Spleen (tissue), 11 donors: ENCODE measurements around the gene MAMDC2. TPM values are rescaled to one million over a fixed set of nuclear protein-coding genes. Genes with fewer than 3 reads are reported as not detected.

ENCODE experiments used
- DNase-seq: peaks from one replicate; pipeline ENCODE4 v3.0.0-alpha.2; 2020
- H3K27ac ChIP-seq, 8 donors: fragments of 200-600 bp; sonication (generic) in 7 of 8; 1 replicate in 4 of 8; 2 replicates in 4 of 8; pipeline versions ENCODE4 v1.5.0 to v1.8.0; 2016 to 2021; ENCODE audit warnings: inconsistent platforms in 4 of 8, mild to moderate bottlenecking in 4 of 8, moderate library complexity in 1 of 8
- H3K27me3 ChIP-seq, 7 donors: fragments of 200-600 bp; sonication (generic) in 6 of 7; replicated peaks in 1 of 7; 1 replicate in 4 of 7; 2 replicates in 3 of 7; pipeline versions ENCODE4 v1.5.0 to v1.8.0; 2016 to 2021; ENCODE audit warnings: inconsistent platforms in 3 of 7, mild to moderate bottlenecking in 1 of 7
- H3K36me3 ChIP-seq, 6 donors: fragments of 200-600 bp; sonication (generic) in 5 of 6; 1 replicate in 4 of 6; 2 replicates in 2 of 6; pipeline versions ENCODE4 v1.5.0 to v1.8.0; 2016 to 2021; ENCODE audit warnings: inconsistent platforms in 2 of 6
- H3K4me1 ChIP-seq, 6 donors: fragments of 200-600 bp; sonication (generic) in 5 of 6; 1 replicate in 3 of 6; 2 replicates in 3 of 6; pipeline versions ENCODE4 v1.5.0 to v1.8.0; 2016 to 2021; ENCODE audit warnings: inconsistent platforms in 3 of 6
- H3K4me3 ChIP-seq, 8 donors: fragments of 200-600 bp; sonication (generic) in 7 of 8; 1 replicate in 4 of 8; 2 replicates in 4 of 8; pipeline versions ENCODE4 v1.5.0 to v1.8.0; 2016 to 2021; ENCODE audit warnings: inconsistent platforms in 4 of 8, mild to moderate bottlenecking in 4 of 8, moderate library complexity in 2 of 8
- H3K9me3 ChIP-seq, 8 donors: fragments of 200-600 bp; sonication (generic) in 7 of 8; 1 replicate in 4 of 8; 2 replicates in 4 of 8; pipeline versions ENCODE4 v1.5.0 to v1.8.0; 2016 to 2021; ENCODE audit warnings: inconsistent platforms in 4 of 8
- CTCF ChIP-seq, 11 experiments: fragments of 200-600 bp in 7 of 11; fragments of 450-650 bp in 4 of 11; sonication (generic) in 4 of 11; IDR thresholded peaks in 8 of 11; conservative IDR thresholded peaks in 3 of 11; 1 replicate in 7 of 11; 2 replicates in 4 of 11; pipeline versions ENCODE4 v1.4.0 to v1.8.0; 2016 to 2021; ENCODE audit warnings: antibody characterized with exemption in 11 of 11, inconsistent platforms in 4 of 11, mild to moderate bottlenecking in 1 of 11
- POLR2A ChIP-seq, 3 donors: fragments of 450-650 bp; IDR thresholded peaks; one replicate each; pipeline ENCODE4 v1.5.1; 2017; ENCODE audit warnings: antibody characterized with exemption in 3 of 3, mild to moderate bottlenecking in 1 of 3
- POLR2AphosphoS5 ChIP-seq, 3 donors: sonication (generic); formaldehyde crosslinking; IDR thresholded peaks; one replicate each; pipeline ENCODE4 v1.5.1; 2017; ENCODE audit warnings: antibody characterized with exemption in 3 of 3
- WGBS, 5 donors: extraction: QIAGEN DNeasy Blood & Tissue Kit in 3 of 5; methylation state at CpG; one replicate each; pipeline versions ENCODE4 v1.1.5 to v1.1.7; 2013 to 2018; 5-methylcytosine and 5-hydroxymethylcytosine counted together
- intact Hi-C: fragments of 100-400 bp; cut with DNase I; formaldehyde crosslinking; loops from one replicate; pipeline ENCODE4 v1.15.0; 2023; ENCODE audit warnings: low total_unique reads
- polyA plus RNA-seq, 3 donors: library from polyadenylated mRNA; stranded (reverse); fragments of 200-250 nt; gene quantifications; one replicate each; pipeline ENCODE4 v1.2.1, GENCODE V29; 2013
- total RNA-seq, 7 donors: library from RNA; depleted of rRNA in 3 of 7; stranded (reverse); fragments of >200 nt in 3 of 7; fragmentation: NEBNext Ultra II Directional in 4 of 7; extraction: Animal tissue kit (Norgen Biotek cat#: 25700) in 4 of 7; gene quantifications; one replicate each; pipeline versions ENCODE4 v1.1.0 to v1.2.1, GENCODE V29; 2016 to 2021
- donor health status: healthy with polysubstance abuse.
- donor health status: DM: no; HTN: no; CAD: no; lungs with moderate emphysema.
- donor health status: DM: no; HTN: no; CAD: no.
- donor health status: Bipolar disorder and iron deficiency.
- donor health status: healthy.
- donor health status: DM: no; HTN: no; CAD: no.
- donor health status: DM: yes; HTN: yes; CAD: no.

The MAMDC2 gene
- total and polyA plus RNA-seq, 10 donors, result 1.5 to 65.5 (median 14.5) TPM

- intact Hi-C loops, result no loop called here
- 45 to 65% (median 54%) methylated on average over 2 of the region's 2 CpGs for WGBS, 5 donors
- DNase-seq, result no peak
- peaks cover 0 to 4% (median 0%) of the 10 kb centered on the region in 7 donors for H3K27me3 ChIP-seq
- H3K27ac ChIP-seq, result no peak overlapping the region
- H3K4me1 ChIP-seq, result no peaks in the 10 kb centered on the region
- no peak overlapping the region for H3K4me3 ChIP-seq
- no peak for TF ChIP-seq POLR2A (IDR thresholded peaks at IDR 0.05)
- no peak for TF ChIP-seq CTCF (IDR thresholded peaks at IDR 0.05 in 8 of 11, conservative IDR thresholded peaks at IDR 0.05 in 3 of 11)
- no peak for TF ChIP-seq POLR2AphosphoS5 (IDR thresholded peaks at IDR 0.05)
- H3K9me3 ChIP-seq, result no peaks in the 10 kb centered on the region
- no peaks in the 10 kb centered on the region for H3K36me3 ChIP-seq
Measured at GRCh38 chr9:70013598-70014196, 30.0 kb upstream of the MAMDC2 start.

- Histone ChIP-seq H3K27ac (no peak overlapping the region), H3K4me3 (no peak overlapping the region), H3K4me1 (no peaks in the 10 kb centered on the region), H3K27me3 (peaks cover 0 to 4% (median 0%) of the 10 kb centered on the region in 7 donors), H3K36me3 (no peaks in the 10 kb centered on the region), H3K9me3 (no peaks in the 10 kb centered on the region)
- intact Hi-C loops, result no loop called here
- TF ChIP-seq CTCF (IDR thresholded peaks at IDR 0.05 in 8 of 11, conservative IDR thresholded peaks at IDR 0.05 in 3 of 11) (no peak), POLR2AphosphoS5 (IDR thresholded peaks at IDR 0.05) (no peak), POLR2A (IDR thresholded peaks at IDR 0.05) (no peak)
- no peak for DNase-seq
- 77 to 89% (median 84%) methylated on average over 1 of the region's 1 CpG for WGBS, 5 donors
Measured at GRCh38 chr9:70015099-70015498, 28.5 kb upstream of the MAMDC2 start.

GRCh38 chr9:70020217-70020616 is 23.4 kb upstream of the MAMDC2 start:
- Histone ChIP-seq H3K36me3 (no peaks in the 10 kb centered on the region), H3K27me3 (peaks cover 0 to 4% (median 0%) of the 10 kb centered on the region in 7 donors), H3K4me3 (no peak overlapping the region), H3K9me3 (peaks cover 0 to 4% (median 0%) of the 10 kb centered on the region in 8 donors), H3K27ac (no peak overlapping the region), H3K4me1 (no peaks in the 10 kb centered on the region)
- no peak for DNase-seq
- intact Hi-C loops, result loop anchor here (10.0 kb wide), 1 partner anchor 85 kb away; no protein-coding TSS in a partner anchor
- 83 to 89% (median 86%) methylated on average over 5 of the region's 5 CpGs for WGBS, 5 donors
- TF ChIP-seq POLR2AphosphoS5 (IDR thresholded peaks at IDR 0.05), result no peak
- no peak for TF ChIP-seq POLR2A (IDR thresholded peaks at IDR 0.05)
- TF ChIP-seq CTCF (IDR thresholded peaks at IDR 0.05 in 8 of 11, conservative IDR thresholded peaks at IDR 0.05 in 3 of 11), result no peak

GRCh38 chr9:70020991-70021571 is 22.6 kb upstream of the MAMDC2 start:
- no peak for DNase-seq
- intact Hi-C loops, result loop anchor here (10.0 kb wide), 1 partner anchor 84 kb away; no protein-coding TSS in a partner anchor

More at GRCh38 chr9:70020991-70021571, 22.6 kb upstream of the MAMDC2 start:
- H3K27me3 ChIP-seq, result peaks cover 0 to 4% (median 0%) of the 10 kb centered on the region in 7 donors
- WGBS, 5 donors, result 70 to 86% (median 79%) methylated on average over 5 of the region's 5 CpGs
- H3K4me1 ChIP-seq, result no peaks in the 10 kb centered on the region
- no peak overlapping the region for H3K4me3 ChIP-seq
- no peak for TF ChIP-seq CTCF (IDR thresholded peaks at IDR 0.05 in 8 of 11, conservative IDR thresholded peaks at IDR 0.05 in 3 of 11)
- TF ChIP-seq POLR2A (IDR thresholded peaks at IDR 0.05), result no peak
- no peak for TF ChIP-seq POLR2AphosphoS5 (IDR thresholded peaks at IDR 0.05)
- H3K9me3 ChIP-seq, result peaks cover 0 to 10% (median 0%) of the 10 kb centered on the region in 8 donors
- H3K36me3 ChIP-seq, result no peaks in the 10 kb centered on the region
- no peak overlapping the region for H3K27ac ChIP-seq
